HepG2 (cell line): ENCODE data around the gene HMCN1. TPM values are rescaled to one million over a fixed set of nuclear protein-coding genes. Genes with fewer than 3 reads are reported as not detected.

Experiments
- ATAC-seq: fragments of 200-7000 bp; cut with Tn5 transposase; 3 replicates; pipeline ENCODE4 v1.9.1; 2020; ENCODE audit warnings: mild to moderate bottlenecking, moderate library complexity
- BruUV-seq: library from RNA; stranded (reverse); fragments of 400-500 nt; replicated peaks from 2 replicates; lab custom pipeline; 2021; lab: Mats Ljungman, UMichigan
- CTCF ChIA-PET: fragments of 300-600 bp; formaldehyde crosslinking; extraction: SDS; loops from one replicate; lab custom pipeline; 2021; ENCODE audit warnings: low total read pairs, inconsistent platforms, low intra/inter-chr PET ratio; lab: Yijun Ruan, JAX
- POLR2A ChIA-PET: fragments of 350-600 bp; sonication (Branson Sonifier 250); formaldehyde crosslinking; loops from one replicate; lab custom pipeline; 2020; ENCODE audit warnings: antibody characterized with exemption, inconsistent platforms; lab: Yijun Ruan, JAX
- DNase-seq: peaks from one replicate; pipeline ENCODE4 v3.0.0-alpha.2; 2015; ENCODE audit warnings: low spot score
- FAIRE-seq: peaks from 3 replicates; lab custom pipeline; 2011; peaks lifted over from hg19 to GRCh38; lab: Jason Lieb, UNC
- H2AFZ ChIP-seq: one replicate; pipeline ENCODE4 v1.6.1; 2011; ENCODE audit warnings: low read length, inconsistent platforms
- H3K27ac ChIP-seq: fragments of 300-600 bp; 3 replicates; pipeline ENCODE4 v1.8.0; 2011; ENCODE audit warnings: mixed run types, mild to moderate bottlenecking, mixed read lengths, low read length, inconsistent platforms; ENCODE audit not compliant: insufficient read depth; ENCODE audit errors: extremely low read length
- H3K27me3 ChIP-seq, 2 experiments: fragments of 200-600 bp in 1 of 2; 2 replicates in 1 of 2; 3 replicates in 1 of 2; pipeline versions ENCODE4 v1.6.0 to v1.8.0; 2011; ENCODE audit warnings: low read length in 2 of 2, mild to moderate bottlenecking in 2 of 2, moderate library complexity in 2 of 2, inconsistent platforms in 1 of 2; ENCODE audit not compliant: insufficient read depth in 2 of 2, control insufficient read depth in 1 of 2
- H3K36me3 ChIP-seq, 2 experiments: fragments of 200-600 bp in 1 of 2; replicated peaks in 1 of 2; 2 replicates in 1 of 2; 3 replicates in 1 of 2; pipeline versions ENCODE4 v1.5.1 to v1.8.0; 2011; ENCODE audit warnings: low read length in 2 of 2, inconsistent platforms in 1 of 2; ENCODE audit not compliant: insufficient read depth in 2 of 2, control insufficient read depth in 1 of 2
- H3K4me1 ChIP-seq: 2 replicates; pipeline ENCODE4 v1.5.1; 2012; ENCODE audit warnings: low read length, inconsistent platforms; ENCODE audit not compliant: insufficient read depth
- H3K4me2 ChIP-seq: 2 replicates; pipeline ENCODE4 v1.6.0; 2011; ENCODE audit warnings: low read depth, low read length, inconsistent platforms
- H3K4me3 ChIP-seq, 3 experiments: fragments of 200-600 bp in 1 of 3; sonication (generic), shearing (Covaris generic) in 1 of 3; replicated peaks in 1 of 3; 2 replicates each; pipeline ENCODE4 v1.5.1; 2011 to 2016; ENCODE audit warnings: low read length in 3 of 3, inconsistent platforms in 2 of 3, low read depth in 2 of 3, mild to moderate bottlenecking in 2 of 3, control low read depth in 1 of 3, mixed read lengths in 1 of 3; ENCODE audit not compliant: insufficient read depth in 1 of 3
- H3K79me2 ChIP-seq: one replicate; pipeline ENCODE4 v1.6.1; 2011; ENCODE audit warnings: low read length, inconsistent platforms; ENCODE audit not compliant: insufficient read depth
- H3K9ac ChIP-seq: 2 replicates; pipeline ENCODE4 v1.6.0; 2011; ENCODE audit warnings: mild to moderate bottlenecking, low read depth, low read length, inconsistent platforms; ENCODE audit not compliant: insufficient read depth
- H3K9me3 ChIP-seq: 2 replicates; pipeline ENCODE4 v1.5.1; 2012; ENCODE audit warnings: mild to moderate bottlenecking, low read length
- H4K20me1 ChIP-seq: 2 replicates; pipeline ENCODE4 v1.6.0; 2011; ENCODE audit warnings: inconsistent platforms, mild to moderate bottlenecking, low read length, moderate library complexity; ENCODE audit not compliant: insufficient read depth
- ARNT ChIP-seq: fragments of 450-650 bp; IDR thresholded peaks from 2 replicates; pipeline ENCODE4 v1.6.1; 2017
- EP300 ChIP-seq, 3 experiments: sonication (generic) in 1 of 3; formaldehyde crosslinking in 1 of 3; IDR thresholded peaks; 2 replicates each; pipeline versions ENCODE4 v1.5.1 to v1.6.1; 2011 to 2020; ENCODE audit warnings: low read depth in 2 of 3, low read length in 2 of 3, borderline replicate concordance in 1 of 3, improper control_type of control experiment in 1 of 3, mild to moderate bottlenecking in 1 of 3, missing genetic modification reagents in 1 of 3, moderate library complexity in 1 of 3
- IRF2 ChIP-seq: IDR thresholded peaks from 2 replicates; pipeline ENCODE4 v1.6.1; 2018; ENCODE audit warnings: missing genetic modification reagents, missing compliant biosample characterization
- MAF1 ChIP-seq: sonication (generic); formaldehyde crosslinking; IDR thresholded peaks from 2 replicates; pipeline ENCODE4 v1.5.0; 2020; ENCODE audit warnings: missing genetic modification reagents, borderline replicate concordance
- MXI1 ChIP-seq: IDR thresholded peaks from 3 replicates; pipeline ENCODE4 v1.6.1; 2012; ENCODE audit warnings: low read depth, low read length, inconsistent platforms, borderline replicate concordance
- RFX1 ChIP-seq: fragments of 450-650 bp; IDR thresholded peaks from 2 replicates; pipeline ENCODE4 v1.6.1; 2017
- SATB2 ChIP-seq: sonication (generic); formaldehyde crosslinking; IDR thresholded peaks from 2 replicates; pipeline ENCODE4 v1.5.0; 2020; ENCODE audit warnings: missing genetic modification reagents
- SIX1 ChIP-seq: sonication (generic); formaldehyde crosslinking; IDR thresholded peaks from 2 replicates; pipeline ENCODE4 v1.4.0; 2020; ENCODE audit warnings: missing genetic modification reagents, borderline replicate concordance
- TEAD2 ChIP-seq: sonication (generic); formaldehyde crosslinking; IDR thresholded peaks from 2 replicates; pipeline ENCODE4 v1.9.0; 2021; ENCODE audit warnings: missing genetic modification reagents
- THAP11 ChIP-seq: IDR thresholded peaks from 2 replicates; pipeline ENCODE4 v1.6.1; 2016; ENCODE audit warnings: missing biosample characterization, missing genetic modification reagents
- ZNF101 ChIP-seq: sonication (generic); formaldehyde crosslinking; IDR thresholded peaks from 2 replicates; pipeline ENCODE4 v1.4.0; 2020; ENCODE audit warnings: mild to moderate bottlenecking, low read depth, missing genetic modification reagents, borderline replicate concordance
- ZNF124 ChIP-seq: sonication (generic); formaldehyde crosslinking; IDR thresholded peaks from 2 replicates; pipeline ENCODE4 v1.4.0; 2020; ENCODE audit warnings: missing genetic modification reagents
- ZNF549 ChIP-seq: sonication (generic); formaldehyde crosslinking; IDR thresholded peaks from 2 replicates; pipeline ENCODE4 v1.5.0; 2020; ENCODE audit warnings: missing genetic modification reagents
- ZNF629 ChIP-seq: sonication (generic); formaldehyde crosslinking; conservative IDR thresholded peaks from 2 replicates; pipeline ENCODE4 v1.5.0; 2020; ENCODE audit warnings: missing genetic modification reagents
- ZNF773 ChIP-seq: sonication (generic); formaldehyde crosslinking; IDR thresholded peaks from 2 replicates; pipeline ENCODE4 v1.4.0; 2020; ENCODE audit warnings: missing genetic modification reagents, borderline replicate concordance
- ZSCAN22 ChIP-seq: sonication (generic); formaldehyde crosslinking; IDR thresholded peaks from 2 replicates; pipeline ENCODE4 v1.4.0; 2020; ENCODE audit warnings: mild to moderate bottlenecking, missing genetic modification reagents
- WGBS: methylation state at CpG from one replicate; pipeline ENCODE4 v1.1.6; 2017; ENCODE audit warnings: low lambda C conversion rate; 5-methylcytosine and 5-hydroxymethylcytosine counted together
- in situ Hi-C: cut with HindIII; loops from 2 replicates; pipeline ENCODE4 v1.10.0; 2017; ENCODE audit warnings: low pct_unique_long_range_greater_than_20kb; ENCODE audit not compliant: extremely low pct_ligation_motif_present
- intact Hi-C: fragments of 100-400 bp; cut with micrococcal nuclease; formaldehyde crosslinking; loops from one replicate; pipeline ENCODE4 v1.10.0; 2022; ENCODE audit not compliant: unreplicated experiment
- polyA plus RNA-seq, 8 experiments: library from polyadenylated mRNA; depleted of rRNA in 3 of 8; stranded (reverse) in 7 of 8; unstranded in 1 of 8; fragments of >200 nt; fragmentation: Illumina TruSeq in 4 of 8; extraction: Trizol in 4 of 8; gene quantifications; 2 replicates each; pipeline versions ENCODE4 v1.2.1 to v1.2.3, GENCODE V29; 2011 to 2016; ENCODE audit warnings: low read depth in 4 of 8, missing spikeins in 1 of 8, mixed read lengths in 1 of 8; ENCODE audit not compliant: insufficient read depth in 1 of 8
- total RNA-seq, 5 experiments: library from RNA; depleted of rRNA; stranded (reverse); fragments of >200 nt; fragmentation: Illumina TruSeq; extraction: Trizol; gene quantifications; 2 replicates each; pipeline ENCODE4 v1.2.3, GENCODE V29; 2016; ENCODE audit warnings: low read depth in 1 of 5
- TF ChIP-seq, protein P1 (sequence below): IDR thresholded peaks from 2 replicates; pipeline ENCODE4 v1.6.1; 2016; ENCODE audit warnings: missing genetic modification reagents, missing compliant biosample characterization
- TF ChIP-seq, protein P2 (sequence below): sonication (generic); formaldehyde crosslinking; IDR thresholded peaks from 2 replicates; pipeline ENCODE4 v1.9.0; 2022; ENCODE audit warnings: low read depth, missing genetic modification reagents

HMCN1 gene
- total and polyA plus RNA-seq, 2 of the 13 experiments (the other 11 are each of a cell fraction or from before 2014, with no cell fraction given), result 0.03 TPM; not detected in 1

DNA sequence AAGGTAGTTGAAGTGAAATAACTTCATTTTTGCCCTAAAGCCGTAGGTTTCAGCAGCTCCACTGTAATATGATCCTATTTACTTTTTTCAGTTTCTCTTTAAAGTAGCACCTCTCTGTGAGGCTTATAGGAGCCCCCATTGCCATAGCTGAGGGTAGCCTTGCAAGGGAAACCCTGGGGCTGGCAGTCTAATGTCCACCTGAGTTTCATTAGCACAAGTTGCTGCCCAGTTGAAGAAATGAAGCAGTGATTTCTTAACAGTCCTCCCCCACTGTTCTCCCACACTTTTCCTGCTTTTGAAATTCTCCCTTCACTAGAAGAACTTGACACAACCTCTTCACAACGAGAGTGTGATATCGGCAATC lies 1.5 kb downstream of the HMCN1 start:
- intact Hi-C loops, result loop anchor here (2.0 kb wide), 1 partner anchor 15 kb away; no protein-coding TSS in a partner anchor
- ATAC-seq (no peak), FAIRE-seq (no peak), DNase-seq (no peak)
- 33% methylated on average over 3 of the region's 3 CpGs for WGBS
- Histone ChIP-seq H3K36me3 (no peaks in the 10 kb centered on the region), H3K4me1 (peaks cover 19% of the 10 kb centered on the region), H3K27ac (no peak overlapping the region), H2AFZ (no peak overlapping the region), H3K27me3 (peaks cover 1 to 16% of the 10 kb centered on the region in 2 experiments; a peak in 4 of 5 replicates), H3K9me3 (no peaks in the 10 kb centered on the region), H3K79me2 (no peaks in the 10 kb centered on the region), H4K20me1 (no peaks in the 10 kb centered on the region), H3K9ac (no peak overlapping the region), H3K4me2 (no peak overlapping the region), H3K4me3 (no peak overlapping the region)
- no peak for TF ChIP-seq ZNF629
- TF ChIP-seq SIX1, result peak; percentile 19; the same call in 1 of the 2 replicates
- in situ Hi-C loops, result no loop called here
- ChIA-PET POLR2A (no interaction called here), CTCF (no interaction called here)
- BruUV-seq, result no TSS peak

DNA sequence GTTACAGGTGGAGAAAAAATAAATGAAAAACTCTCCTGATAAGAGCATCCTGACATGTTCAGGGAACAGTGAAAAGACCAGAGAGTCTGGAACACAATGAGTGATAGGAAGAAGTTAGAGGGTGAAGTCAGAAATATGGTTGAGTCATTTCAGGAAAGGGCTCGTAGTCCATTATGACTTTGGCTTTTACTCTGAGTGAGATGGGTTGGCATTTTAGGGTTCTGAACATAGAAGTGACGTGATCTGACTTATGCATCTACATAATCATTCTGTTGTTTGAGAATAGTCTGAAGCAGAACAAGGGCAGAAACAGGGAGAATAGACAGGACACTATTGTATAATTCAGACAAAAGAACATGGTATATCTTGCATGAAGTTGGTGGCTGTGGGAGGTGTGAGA lies 5.8 kb downstream of the HMCN1 start:
- CTCF ChIA-PET, result no interaction called here
- DNase-seq (no peak), FAIRE-seq (no peak)
- TF ChIP-seq IRF2 (CRISPR knock-in tag) (no peak), ZNF101 (CRISPR knock-in tag) (no peak), SATB2 (CRISPR knock-in tag) (no peak), ZSCAN22 (CRISPR knock-in tag) (no peak), ZNF773 (CRISPR knock-in tag) (no peak), MAF1 (CRISPR knock-in tag) (no peak), THAP11 (CRISPR knock-in tag) (no peak), ARNT (no peak), RFX1 (no peak), ZNF124 (CRISPR knock-in tag) (no peak), MXI1 (no peak), TEAD2 (no peak), EP300 (IDR thresholded peaks at IDR 0.05; ENCODE audit: low read depth in 2 of 2, low read length in 2 of 2) (no peak), EP300 (CRISPR knock-in tag; IDR thresholded peaks at IDR 0.05; ENCODE audit: borderline replicate concordance) (no peak), ZNF549 (CRISPR knock-in tag) (no peak)
- TF ChIP-seq, protein P1, sequence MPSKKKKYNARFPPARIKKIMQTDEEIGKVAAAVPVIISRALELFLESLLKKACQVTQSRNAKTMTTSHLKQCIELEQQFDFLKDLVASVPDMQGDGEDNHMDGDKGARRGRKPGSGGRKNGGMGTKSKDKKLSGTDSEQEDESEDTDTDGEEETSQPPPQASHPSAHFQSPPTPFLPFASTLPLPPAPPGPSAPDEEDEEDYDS (CRISPR knock-in tag), result no peak
- TF ChIP-seq, protein P2, sequence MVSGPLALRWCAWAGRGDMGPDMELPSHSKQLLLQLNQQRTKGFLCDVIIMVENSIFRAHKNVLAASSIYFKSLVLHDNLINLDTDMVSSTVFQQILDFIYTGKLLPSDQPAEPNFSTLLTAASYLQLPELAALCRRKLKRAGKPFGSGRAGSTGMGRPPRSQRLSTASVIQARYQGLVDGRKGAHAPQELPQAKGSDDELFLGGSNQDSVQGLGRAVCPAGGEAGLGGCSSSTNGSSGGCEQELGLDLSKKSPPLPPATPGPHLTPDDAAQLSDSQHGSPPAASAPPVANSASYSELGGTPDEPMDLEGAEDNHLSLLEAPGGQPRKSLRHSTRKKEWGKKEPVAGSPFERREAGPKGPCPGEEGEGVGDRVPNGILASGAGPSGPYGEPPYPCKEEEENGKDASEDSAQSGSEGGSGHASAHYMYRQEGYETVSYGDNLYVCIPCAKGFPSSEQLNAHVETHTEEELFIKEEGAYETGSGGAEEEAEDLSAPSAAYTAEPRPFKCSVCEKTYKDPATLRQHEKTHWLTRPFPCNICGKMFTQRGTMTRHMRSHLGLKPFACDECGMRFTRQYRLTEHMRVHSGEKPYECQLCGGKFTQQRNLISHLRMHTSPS (CRISPR knock-in tag), result no peak

More for the DNA sequence above, 5.8 kb downstream of the HMCN1 start:
- POLR2A ChIA-PET, result no interaction called here
- WGBS, result 2% methylated on average over 2 of the region's 2 CpGs
- intact Hi-C loops (no loop called here), in situ Hi-C loops (no loop called here)
- ATAC-seq, result no peak
- 0 out of 2 replicates have a peak, but pooled peaks cover 5% of the 10 kb centered on the region for H3K9me3 ChIP-seq
- peaks cover 0 to 9% of the 10 kb centered on the region in 2 experiments; a peak in 3 of 5 replicates for H3K27me3 ChIP-seq
- no peak overlapping the region for H3K9ac ChIP-seq
- H3K4me3 ChIP-seq, result no peak overlapping the region
- BruUV-seq, result no TSS peak
- peaks cover 5% of the 10 kb centered on the region; the same call in 1 of the 2 replicates for H3K4me1 ChIP-seq
- H3K36me3 ChIP-seq, result no peaks in the 10 kb centered on the region
- H3K79me2 ChIP-seq, result no peaks in the 10 kb centered on the region
- no peak overlapping the region for H3K4me2 ChIP-seq
- no peaks in the 10 kb centered on the region for H4K20me1 ChIP-seq
- H3K27ac ChIP-seq, result no peak overlapping the region
- H2AFZ ChIP-seq, result no peak overlapping the region
